H9 (cell line): ENCODE measurements around the gene FRMD1. TPM values are rescaled to one million over a fixed set of nuclear protein-coding genes. Genes with fewer than 3 reads are reported as not detected.
A peak's percentile ranks its signal among the peaks of the same experiment; 100 is the strongest.

Experiments used
- DNase-seq: peaks from one replicate; pipeline ENCODE4 v3.0.0-alpha.2; 2017
- H2AFZ ChIP-seq: one replicate; pipeline ENCODE4 v1.6.1; 2013; ENCODE audit warnings: mild to moderate bottlenecking, low read length, control low read depth, moderate library complexity
- H2AK5ac ChIP-seq: 2 replicates; pipeline ENCODE4 v1.6.1; 2013; ENCODE audit warnings: low read length, control low read depth, mixed read lengths; ENCODE audit not compliant: insufficient read length
- H2BK120ac ChIP-seq: one replicate; pipeline ENCODE4 v1.6.1; 2013; ENCODE audit warnings: low read depth, mild to moderate bottlenecking, low read length, control low read depth, inconsistent platforms; ENCODE audit not compliant: poor library complexity, severe bottlenecking
- H2BK12ac ChIP-seq: 2 replicates; pipeline ENCODE4 v1.6.1; 2013; ENCODE audit warnings: low read length, control low read depth, mixed read lengths, low read depth; ENCODE audit not compliant: insufficient read length
- H2BK15ac ChIP-seq: 2 replicates; pipeline ENCODE4 v1.6.1; 2013; ENCODE audit warnings: low read depth, low read length, control low read depth
- H2BK20ac ChIP-seq: one replicate; pipeline ENCODE4 v1.6.1; 2013; ENCODE audit warnings: low read depth, mild to moderate bottlenecking, low read length, control low read depth, inconsistent platforms; ENCODE audit not compliant: poor library complexity, severe bottlenecking
- H2BK5ac ChIP-seq: 2 replicates; pipeline ENCODE4 v1.6.1; 2013; ENCODE audit warnings: low read length, control low read depth, mixed read lengths; ENCODE audit not compliant: insufficient read length
- H3K14ac ChIP-seq: 2 replicates; pipeline ENCODE4 v1.6.1; 2013; ENCODE audit warnings: low read length, control low read depth; ENCODE audit not compliant: insufficient read depth
- H3K18ac ChIP-seq: 2 replicates; pipeline ENCODE4 v1.6.1; 2013; ENCODE audit warnings: low read depth, mild to moderate bottlenecking, mixed read lengths, low read length, control low read depth; ENCODE audit not compliant: insufficient read length
- H3K23ac ChIP-seq: 2 replicates; pipeline ENCODE4 v1.6.1; 2013; ENCODE audit warnings: low read length, control low read depth, mixed read lengths, low read depth; ENCODE audit not compliant: insufficient read length
- H3K23me2 ChIP-seq: 2 replicates; pipeline ENCODE4 v1.6.1; 2013; ENCODE audit warnings: low read depth, mild to moderate bottlenecking, mixed read lengths, low read length, control low read depth; ENCODE audit not compliant: insufficient read length, poor library complexity, severe bottlenecking
- H3K27ac ChIP-seq: 2 replicates; pipeline ENCODE4 v1.5.1; 2013; ENCODE audit warnings: low read length, control low read depth, mixed read lengths, low read depth; ENCODE audit not compliant: insufficient read length
- H3K27me3 ChIP-seq: 2 replicates; pipeline ENCODE4 v1.6.1; 2013; ENCODE audit warnings: low read length, control low read depth, inconsistent platforms; ENCODE audit not compliant: insufficient read depth
- H3K4ac ChIP-seq: 2 replicates; pipeline ENCODE4 v1.6.1; 2013; ENCODE audit warnings: low read depth, mild to moderate bottlenecking, control low read depth, inconsistent platforms, low read length, moderate library complexity
- H3K4me1 ChIP-seq: 2 replicates; pipeline ENCODE4 v1.6.1; 2013; ENCODE audit warnings: low read length, control low read depth, inconsistent platforms; ENCODE audit not compliant: insufficient read depth
- H3K4me2 ChIP-seq: 2 replicates; pipeline ENCODE4 v1.6.1; 2013; ENCODE audit warnings: low read length, control low read depth, mixed read lengths; ENCODE audit not compliant: insufficient read length, insufficient read depth
- H3K56ac ChIP-seq: 2 replicates; pipeline ENCODE4 v1.6.1; 2013; ENCODE audit warnings: low read depth, mild to moderate bottlenecking, mixed read lengths, low read length, control low read depth; ENCODE audit not compliant: insufficient read length
- H3K79me1 ChIP-seq: 2 replicates; pipeline ENCODE4 v1.6.1; 2013; ENCODE audit warnings: low read depth, mild to moderate bottlenecking, moderate library complexity, low read length, control low read depth, inconsistent platforms; ENCODE audit not compliant: insufficient read depth, poor library complexity, severe bottlenecking
- H3K79me2 ChIP-seq: 2 replicates; pipeline ENCODE4 v1.6.1; 2013; ENCODE audit warnings: low read length, control low read depth, inconsistent platforms; ENCODE audit not compliant: insufficient read depth
- H3K9ac ChIP-seq: 2 replicates; pipeline ENCODE4 v1.6.1; 2013; ENCODE audit warnings: low read length, control low read depth, mixed read lengths; ENCODE audit not compliant: insufficient read length; ENCODE audit errors: extremely low read depth
- H3K9me3 ChIP-seq: one replicate; pipeline ENCODE4 v1.6.1; 2013; ENCODE audit warnings: low read depth, low read length, inconsistent platforms; ENCODE audit not compliant: control insufficient read depth
- H3T11ph ChIP-seq: one replicate; pipeline ENCODE4 v1.6.1; 2013; ENCODE audit warnings: mild to moderate bottlenecking, low read length, control low read depth, inconsistent platforms
- H4K20me1 ChIP-seq: one replicate; pipeline ENCODE4 v1.6.1; 2013; ENCODE audit not compliant: control insufficient read depth, insufficient read length, insufficient read depth
- H4K5ac ChIP-seq: 2 replicates; pipeline ENCODE4 v1.6.1; 2013; ENCODE audit warnings: low read depth, mild to moderate bottlenecking, mixed read lengths, low read length, control low read depth; ENCODE audit not compliant: insufficient read length
- H4K8ac ChIP-seq: replicated peaks from 2 replicates; pipeline ENCODE4 v1.6.1; 2013; ENCODE audit warnings: low read length, control low read depth, mixed read lengths, low read depth; ENCODE audit not compliant: insufficient read length
- H4K91ac ChIP-seq: 2 replicates; pipeline ENCODE4 v1.6.1; 2013; ENCODE audit warnings: low read depth, mild to moderate bottlenecking, moderate library complexity, mixed read lengths, low read length, control low read depth; ENCODE audit not compliant: insufficient read length
- H3K27ac Mint-ChIP-seq, 3 experiments: 2 replicates in 2 of 3; 3 replicates in 1 of 3; pipeline ENCODE4 v1.8.0; 2020 to 2021; ENCODE audit warnings: mixed read lengths in 3 of 3, mild to moderate bottlenecking in 1 of 3, moderate library complexity in 1 of 3
- H3K27me3 Mint-ChIP-seq: 2 replicates; pipeline ENCODE4 v1.8.0; 2021; ENCODE audit warnings: low read depth, mild to moderate bottlenecking, moderate library complexity, mixed read lengths
- H3K36me3 Mint-ChIP-seq, 3 experiments: 2 replicates in 2 of 3; 3 replicates in 1 of 3; pipeline ENCODE4 v1.8.0; 2020 to 2021; ENCODE audit warnings: low read depth in 3 of 3, mixed read lengths in 3 of 3; ENCODE audit not compliant: insufficient read depth in 1 of 3
- H3K4me1 Mint-ChIP-seq, 2 experiments: 2 replicates each; pipeline ENCODE4 v1.8.0; 2020; ENCODE audit warnings: mixed read lengths in 2 of 2
- H3K4me3 Mint-ChIP-seq, 2 experiments: 2 replicates in 1 of 2; 3 replicates in 1 of 2; pipeline ENCODE4 v1.8.0; 2020 to 2021; ENCODE audit warnings: mild to moderate bottlenecking in 2 of 2, mixed read lengths in 2 of 2, moderate library complexity in 1 of 2
- H3K9me3 Mint-ChIP-seq, 2 experiments: 2 replicates in 1 of 2; 3 replicates in 1 of 2; pipeline ENCODE4 v1.8.0; 2020; ENCODE audit warnings: mild to moderate bottlenecking in 2 of 2, mixed read lengths in 2 of 2, moderate library complexity in 1 of 2
- WGBS: extraction: QIAGEN DNeasy Blood & Tissue Kit; methylation state at CpG from one replicate; pipeline ENCODE4 v1.1.7; 2013; ENCODE audit warnings: missing lambda C conversion rate, low lambda C conversion rate, mixed read lengths; ENCODE audit not compliant: insufficient read length; ENCODE audit errors: extremely low coverage; 5-methylcytosine and 5-hydroxymethylcytosine counted together
- total RNA-seq: library from RNA; stranded (reverse); gene quantifications from 2 replicates; pipeline ENCODE4 v1.2.1, GENCODE V29; 2021
- TF ChIP-seq, protein P1 (sequence below): fragments of 200-600 bp; sonication (generic); conservative IDR thresholded peaks from 3 replicates; pipeline ENCODE4 v1.8.0; 2021; ENCODE audit warnings: antibody characterized with exemption, mild to moderate bottlenecking

FRMD1 gene
- total RNA-seq, 1 experiment from 2014 or later: not detected

DNA sequence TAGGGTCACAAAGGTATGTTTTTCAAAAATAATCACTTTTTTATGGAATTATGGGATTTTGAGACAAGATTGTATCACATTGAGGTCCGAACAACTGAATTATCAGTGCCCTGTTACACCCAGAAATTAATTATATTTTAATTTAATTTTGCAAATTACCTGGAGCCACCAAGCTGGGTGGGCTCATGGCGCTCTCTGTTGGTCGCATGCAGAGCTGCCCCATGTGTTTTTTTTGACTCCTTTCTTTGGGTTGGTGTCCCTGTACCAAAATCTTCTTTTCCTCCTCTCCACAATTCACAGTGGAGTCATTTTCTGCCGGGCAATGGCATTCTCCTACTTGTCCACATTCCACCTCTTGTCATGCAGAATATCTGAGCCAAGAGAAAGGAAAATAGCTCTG lies 38.9 kb upstream of the FRMD1 start:
- Histone ChIP-seq H3K27ac (no peak overlapping the region), H3K27me3 (no peaks in the 10 kb centered on the region), H2BK15ac (no peak overlapping the region), H4K8ac (no peak overlapping the region), H3K23me2 (no peaks in the 10 kb centered on the region), H3K79me1 (no peaks in the 10 kb centered on the region), H3K18ac (no peak overlapping the region), H3K23ac (no peak overlapping the region), H3K4me2 (no peak overlapping the region), H2BK5ac (no peak overlapping the region), H2BK120ac (no peak overlapping the region), H2BK12ac (no peak overlapping the region), H4K20me1 (no peaks in the 10 kb centered on the region), H2AFZ (no peak overlapping the region), H3T11ph (no peak overlapping the region), H3K4me1 (no peaks in the 10 kb centered on the region), H3K4ac (no peak overlapping the region), H3K56ac (no peak overlapping the region), H2AK5ac (no peak overlapping the region), H3K9ac (no peak overlapping the region), H4K91ac (no peak overlapping the region), H3K14ac (no peak overlapping the region), H4K5ac (no peak overlapping the region), H3K79me2 (no peaks in the 10 kb centered on the region), H3K9me3 (no peaks in the 10 kb centered on the region), H2BK20ac (no peak overlapping the region)
- peaks cover 16 to 20% of the 10 kb centered on the region in 2 experiments for H3K4me1 Mint-ChIP-seq
- peaks cover 1 to 2% of the 10 kb centered on the region in 2 experiments; a peak in 4 of 5 replicates for H3K9me3 Mint-ChIP-seq
- peaks cover 7% of the 10 kb centered on the region; the same call in 1 of the 2 replicates for H3K27me3 Mint-ChIP-seq
- no peak overlapping the region for H3K27ac Mint-ChIP-seq
- H3K36me3 Mint-ChIP-seq: peaks cover 0 to 3% (median 2%) of the 10 kb centered on the region in 3 experiments; a peak in 2 of 7 replicates
- no CpG with 5 or more reads among the region's 4 CpGs for WGBS
- DNase-seq: peak; percentile 31
- TF ChIP-seq, protein P1, sequence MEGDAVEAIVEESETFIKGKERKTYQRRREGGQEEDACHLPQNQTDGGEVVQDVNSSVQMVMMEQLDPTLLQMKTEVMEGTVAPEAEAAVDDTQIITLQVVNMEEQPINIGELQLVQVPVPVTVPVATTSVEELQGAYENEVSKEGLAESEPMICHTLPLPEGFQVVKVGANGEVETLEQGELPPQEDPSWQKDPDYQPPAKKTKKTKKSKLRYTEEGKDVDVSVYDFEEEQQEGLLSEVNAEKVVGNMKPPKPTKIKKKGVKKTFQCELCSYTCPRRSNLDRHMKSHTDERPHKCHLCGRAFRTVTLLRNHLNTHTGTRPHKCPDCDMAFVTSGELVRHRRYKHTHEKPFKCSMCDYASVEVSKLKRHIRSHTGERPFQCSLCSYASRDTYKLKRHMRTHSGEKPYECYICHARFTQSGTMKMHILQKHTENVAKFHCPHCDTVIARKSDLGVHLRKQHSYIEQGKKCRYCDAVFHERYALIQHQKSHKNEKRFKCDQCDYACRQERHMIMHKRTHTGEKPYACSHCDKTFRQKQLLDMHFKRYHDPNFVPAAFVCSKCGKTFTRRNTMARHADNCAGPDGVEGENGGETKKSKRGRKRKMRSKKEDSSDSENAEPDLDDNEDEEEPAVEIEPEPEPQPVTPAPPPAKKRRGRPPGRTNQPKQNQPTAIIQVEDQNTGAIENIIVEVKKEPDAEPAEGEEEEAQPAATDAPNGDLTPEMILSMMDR: peak; percentile 82
- H3K4me3 Mint-ChIP-seq: no peak overlapping the region
